Osteocyte (in vitro differentiated cells): Measurements from ENCODE around the gene H2AZ2. TPM values are rescaled to one million over a fixed set of nuclear protein-coding genes. Genes with fewer than 3 reads are reported as not detected.

Source experiments
- DNase-seq: peaks from one replicate; pipeline ENCODE4 v3.0.0; 2021; ENCODE audit warnings: mixed read lengths; ENCODE audit not compliant: unreplicated experiment; ENCODE audit errors: extremely low spot score
- H3K27ac Mint-ChIP-seq: one replicate; pipeline ENCODE4 v1.8.0; 2021; ENCODE audit warnings: mild to moderate bottlenecking, mixed read lengths; ENCODE audit not compliant: unreplicated experiment
- H3K27me3 Mint-ChIP-seq: one replicate; pipeline ENCODE4 v1.8.0; 2021; ENCODE audit warnings: mixed read lengths; ENCODE audit not compliant: unreplicated experiment
- H3K36me3 Mint-ChIP-seq: one replicate; pipeline ENCODE4 v1.8.0; 2021; ENCODE audit warnings: mixed read lengths; ENCODE audit not compliant: unreplicated experiment
- H3K4me1 Mint-ChIP-seq: one replicate; pipeline ENCODE4 v1.8.0; 2021; ENCODE audit warnings: mixed read lengths; ENCODE audit not compliant: unreplicated experiment
- H3K4me3 Mint-ChIP-seq: one replicate; pipeline ENCODE4 v1.8.0; 2021; ENCODE audit warnings: mild to moderate bottlenecking, moderate library complexity, mixed read lengths; ENCODE audit not compliant: unreplicated experiment
- H3K9me3 Mint-ChIP-seq: one replicate; pipeline ENCODE4 v1.8.0; 2021; ENCODE audit warnings: mixed read lengths; ENCODE audit not compliant: unreplicated experiment
- CTCF ChIP-seq: fragments of 200-600 bp; sonication (generic); IDR thresholded peaks from 2 replicates; pipeline ENCODE4 v1.5.0; 2021; ENCODE audit warnings: antibody characterized with exemption, mild to moderate bottlenecking, moderate library complexity
- total RNA-seq: library from RNA; stranded (reverse); gene quantifications from 2 replicates; pipeline ENCODE4 v1.2.1, GENCODE V29; 2021

H2AZ2 gene
- total RNA-seq, 1 donor from 2014 or later = 169 TPM

GRCh38 chr7:44823255-44823781 lies 24.6 kb downstream of the H2AZ2 start:
- Mint-ChIP-seq H3K4me1 (peaks cover 14% of the 10 kb centered on the region), H3K27me3 (no peaks in the 10 kb centered on the region), H3K36me3 (peaks cover 7% of the 10 kb centered on the region), H3K9me3 (no peaks in the 10 kb centered on the region), H3K4me3 (no peak overlapping the region), H3K27ac (peak overlapping the region; percentile 21)
- DNase-seq = peak; percentile 30
- no peak for TF ChIP-seq CTCF

- Mint-ChIP-seq H3K4me1 (peaks cover 11% of the 10 kb centered on the region), H3K27ac (no peak overlapping the region), H3K4me3 (no peak overlapping the region), H3K27me3 (no peaks in the 10 kb centered on the region), H3K9me3 (no peaks in the 10 kb centered on the region), H3K36me3 (no peaks in the 10 kb centered on the region)
- DNase-seq = no peak
- no peak for TF ChIP-seq CTCF
Observed at GRCh38 chr7:44819292-44819691, 28.6 kb downstream of the H2AZ2 start.

GRCh38 chr7:44814919-44815318 lies 33.0 kb downstream of the H2AZ2 start:
- Mint-ChIP-seq H3K36me3 (no peaks in the 10 kb centered on the region), H3K4me1 (no peaks in the 10 kb centered on the region), H3K27ac (no peak overlapping the region), H3K9me3 (no peaks in the 10 kb centered on the region), H3K27me3 (no peaks in the 10 kb centered on the region), H3K4me3 (no peak overlapping the region)
- DNase-seq = no peak
- no peak for TF ChIP-seq CTCF

- no peak for DNase-seq
- no peaks in the 10 kb centered on the region for H3K36me3 Mint-ChIP-seq
- H3K9me3 Mint-ChIP-seq = no peaks in the 10 kb centered on the region
- no peak for TF ChIP-seq CTCF
- no peaks in the 10 kb centered on the region for H3K27me3 Mint-ChIP-seq
- no peaks in the 10 kb centered on the region for H3K4me1 Mint-ChIP-seq
- no peak overlapping the region for H3K27ac Mint-ChIP-seq
- no peak overlapping the region for H3K4me3 Mint-ChIP-seq
Observed at GRCh38 chr7:44811571-44811970, 36.3 kb downstream of the H2AZ2 start.

GRCh38 chr7:44811093-44811492 lies 36.8 kb downstream of the H2AZ2 start:
- H3K4me1 Mint-ChIP-seq = no peaks in the 10 kb centered on the region
- DNase-seq = no peak
- no peaks in the 10 kb centered on the region for H3K36me3 Mint-ChIP-seq
- no peaks in the 10 kb centered on the region for H3K27me3 Mint-ChIP-seq
- no peak for TF ChIP-seq CTCF
- H3K27ac Mint-ChIP-seq = no peak overlapping the region
- no peaks in the 10 kb centered on the region for H3K9me3 Mint-ChIP-seq
- H3K4me3 Mint-ChIP-seq = no peak overlapping the region
